ENCODE results near the gene GATA5.
A peak's percentile ranks its signal among the peaks of the same experiment; 100 is the strongest.

GATA5 gene

GRCh38 chr20:62424249-62425107 lies 51.3 kb downstream of the GATA5 start:
- peaks cover 15 to 66% of the 10 kb centered on the region in 2 experiments for H3K27me3 ChIP-seq (ENCODE audit: control insufficient read depth in 1 of 2, insufficient read depth in 1 of 2, low read length in 2 of 2)
- no peak overlapping the region for H2BK15ac ChIP-seq (ENCODE audit: low read depth, poor library complexity, severe bottlenecking)
- no peaks in the 10 kb centered on the region for H3K36me3 ChIP-seq (ENCODE audit: control insufficient read depth in 1 of 2, insufficient read depth in 2 of 2, low read depth in 1 of 2, low read length in 2 of 2)
- H2AFZ ChIP-seq (ENCODE audit: low read depth, low read length) = no peak overlapping the region
- peak overlapping the region; percentile 46 for H4K91ac ChIP-seq (ENCODE audit: low read length)
- no peak overlapping the region for H2BK5ac ChIP-seq (ENCODE audit: low read depth, low read length, poor library complexity, severe bottlenecking)
- H4K8ac ChIP-seq (ENCODE audit: low read length) = no peak overlapping the region
- WGBS = 76% methylated on average over 23 of the region's 23 CpGs
- H3K79me1 ChIP-seq (replicated peaks; ENCODE audit: low read length, poor library complexity, severe bottlenecking) = no peaks in the 10 kb centered on the region
- peaks cover 10% of the 10 kb centered on the region for H3K4me1 ChIP-seq (ENCODE audit: control insufficient read depth, insufficient read depth, low read depth, low read length)
- no peak overlapping the region for H3K18ac ChIP-seq (ENCODE audit: low read depth in 1 of 2, low read length in 2 of 2)
- no peak overlapping the region for H3K27ac ChIP-seq (ENCODE audit: low read length, poor library complexity, severe bottlenecking)
- no peak overlapping the region for H2BK120ac ChIP-seq (ENCODE audit: low read depth, low read length)
- no peak overlapping the region for H3K4ac ChIP-seq (ENCODE audit: low read depth in 1 of 2, low read length in 2 of 2)
- H3K4me2 ChIP-seq (ENCODE audit: low read length, poor library complexity, severe bottlenecking) = no peak overlapping the region
- H2BK12ac ChIP-seq (ENCODE audit: low read length in 2 of 2) = no peak overlapping the region
- H3K9me3 ChIP-seq (ENCODE audit: control insufficient read depth, low read length) = no peaks in the 10 kb centered on the region
- H3K14ac ChIP-seq (ENCODE audit: low read length in 2 of 2) = no peak overlapping the region
- no peak overlapping the region for H3K4me3 ChIP-seq (ENCODE audit: insufficient read depth in 1 of 2, low read depth in 1 of 2, low read length in 2 of 2)
- H3K23ac ChIP-seq (ENCODE audit: low read length in 2 of 2) = no peak overlapping the region
- H3K9ac ChIP-seq (ENCODE audit: low read length) = no peak overlapping the region
- no peak for DNase-seq
- H2AK5ac ChIP-seq (ENCODE audit: low read length, severe bottlenecking) = no peak overlapping the region

GRCh38 chr20:62423326-62423706 lies 52.5 kb downstream of the GATA5 start:
- Histone ChIP-seq H3K23ac (ENCODE audit: low read length in 2 of 2) (no peak overlapping the region), H3K18ac (ENCODE audit: low read depth in 1 of 2, low read length in 2 of 2) (no peak overlapping the region), H3K27me3 (ENCODE audit: control insufficient read depth in 1 of 2, insufficient read depth in 1 of 2, low read length in 2 of 2) (peaks cover 4 to 65% of the 10 kb centered on the region in 2 experiments), H3K36me3 (ENCODE audit: control insufficient read depth in 1 of 2, insufficient read depth in 2 of 2, low read depth in 1 of 2, low read length in 2 of 2) (no peaks in the 10 kb centered on the region), H2BK5ac (ENCODE audit: low read depth, low read length, poor library complexity, severe bottlenecking) (no peak overlapping the region), H2BK12ac (ENCODE audit: low read length in 2 of 2) (no peak overlapping the region), H3K9me3 (ENCODE audit: control insufficient read depth, low read length) (no peaks in the 10 kb centered on the region), H4K8ac (ENCODE audit: low read length) (no peak overlapping the region), H2BK15ac (ENCODE audit: low read depth, poor library complexity, severe bottlenecking) (no peak overlapping the region), H2BK120ac (ENCODE audit: low read depth, low read length) (no peak overlapping the region), H3K4ac (ENCODE audit: low read depth in 1 of 2, low read length in 2 of 2) (no peak overlapping the region), H4K91ac (ENCODE audit: low read length) (no peak overlapping the region), H3K27ac (ENCODE audit: low read length, poor library complexity, severe bottlenecking) (no peak overlapping the region), H3K79me1 (replicated peaks; ENCODE audit: low read length, poor library complexity, severe bottlenecking) (no peaks in the 10 kb centered on the region), H3K4me3 (ENCODE audit: insufficient read depth in 1 of 2, low read depth in 1 of 2, low read length in 2 of 2) (no peak overlapping the region), H3K4me1 (ENCODE audit: control insufficient read depth, insufficient read depth, low read depth, low read length) (peaks cover 5% of the 10 kb centered on the region), H3K4me2 (ENCODE audit: low read length, poor library complexity, severe bottlenecking) (no peak overlapping the region), H2AK5ac (ENCODE audit: low read length, severe bottlenecking) (no peak overlapping the region), H3K14ac (ENCODE audit: low read length in 2 of 2) (no peak overlapping the region), H3K9ac (ENCODE audit: low read length) (no peak overlapping the region), H2AFZ (ENCODE audit: low read depth, low read length) (no peak overlapping the region)
- no peak for DNase-seq
- WGBS = 53% methylated on average over 10 of the region's 10 CpGs

- no peak overlapping the region for H2AFZ ChIP-seq (ENCODE audit: low read depth, low read length)
- H2BK120ac ChIP-seq (ENCODE audit: low read depth, low read length) = no peak overlapping the region
- no peak overlapping the region for H3K27ac ChIP-seq (ENCODE audit: low read length, poor library complexity, severe bottlenecking)
- H3K79me1 ChIP-seq (replicated peaks; ENCODE audit: low read length, poor library complexity, severe bottlenecking) = no peaks in the 10 kb centered on the region
- H2AK5ac ChIP-seq (ENCODE audit: low read length, severe bottlenecking) = no peak overlapping the region
- H3K4me3 ChIP-seq (ENCODE audit: insufficient read depth in 1 of 2, low read depth in 1 of 2, low read length in 2 of 2) = no peak overlapping the region
- no peak overlapping the region for H3K9ac ChIP-seq (ENCODE audit: low read length)
- no peak overlapping the region for H3K4me2 ChIP-seq (ENCODE audit: low read length, poor library complexity, severe bottlenecking)
- no peak overlapping the region for H4K91ac ChIP-seq (ENCODE audit: low read length)
- H3K9me3 ChIP-seq (ENCODE audit: control insufficient read depth, low read length) = no peaks in the 10 kb centered on the region
- H3K4ac ChIP-seq (ENCODE audit: low read depth in 1 of 2, low read length in 2 of 2) = no peak overlapping the region
- H3K18ac ChIP-seq (ENCODE audit: low read depth in 1 of 2, low read length in 2 of 2) = no peak overlapping the region
- no peak overlapping the region for H3K23ac ChIP-seq (ENCODE audit: low read length in 2 of 2)
- no peak overlapping the region for H4K8ac ChIP-seq (ENCODE audit: low read length)
- H3K36me3 ChIP-seq (ENCODE audit: control insufficient read depth in 1 of 2, insufficient read depth in 2 of 2, low read depth in 1 of 2, low read length in 2 of 2) = no peaks in the 10 kb centered on the region
- H3K4me1 ChIP-seq (ENCODE audit: control insufficient read depth, insufficient read depth, low read depth, low read length) = peaks cover 5% of the 10 kb centered on the region
- H3K27me3 ChIP-seq (ENCODE audit: control insufficient read depth in 1 of 2, insufficient read depth in 1 of 2, low read length in 2 of 2) = peaks cover 3 to 69% of the 10 kb centered on the region in 2 experiments
- no peak for DNase-seq
- no peak overlapping the region for H2BK5ac ChIP-seq (ENCODE audit: low read depth, low read length, poor library complexity, severe bottlenecking)
- no peak overlapping the region for H2BK15ac ChIP-seq (ENCODE audit: low read depth, poor library complexity, severe bottlenecking)
- no peak overlapping the region for H3K14ac ChIP-seq (ENCODE audit: low read length in 2 of 2)
- H2BK12ac ChIP-seq (ENCODE audit: low read length in 2 of 2) = no peak overlapping the region
- WGBS = 88% methylated on average over 19 of the region's 20 CpGs
Measured at GRCh38 chr20:62422636-62423325, 53.0 kb downstream of the GATA5 start.

- Histone ChIP-seq H3K27ac (ENCODE audit: low read length, poor library complexity, severe bottlenecking) (no peak overlapping the region), H3K27me3 (ENCODE audit: control insufficient read depth in 1 of 2, insufficient read depth in 1 of 2, low read length in 2 of 2) (peaks cover 7 to 68% of the 10 kb centered on the region in 2 experiments), H3K18ac (ENCODE audit: low read depth in 1 of 2, low read length in 2 of 2) (no peak overlapping the region), H4K8ac (ENCODE audit: low read length) (no peak overlapping the region), H2BK15ac (ENCODE audit: low read depth, poor library complexity, severe bottlenecking) (no peak overlapping the region), H3K4me1 (ENCODE audit: control insufficient read depth, insufficient read depth, low read depth, low read length) (peaks cover 3% of the 10 kb centered on the region), H3K4ac (ENCODE audit: low read depth in 1 of 2, low read length in 2 of 2) (no peak overlapping the region), H3K23ac (ENCODE audit: low read length in 2 of 2) (no peak overlapping the region), H2AK5ac (ENCODE audit: low read length, severe bottlenecking) (no peak overlapping the region), H3K4me3 (ENCODE audit: insufficient read depth in 1 of 2, low read depth in 1 of 2, low read length in 2 of 2) (no peak overlapping the region), H3K79me1 (replicated peaks; ENCODE audit: low read length, poor library complexity, severe bottlenecking) (no peaks in the 10 kb centered on the region), H3K9ac (ENCODE audit: low read length) (no peak overlapping the region), H2BK12ac (ENCODE audit: low read length in 2 of 2) (no peak overlapping the region), H4K91ac (ENCODE audit: low read length) (peak overlapping the region; percentile 45), H2AFZ (ENCODE audit: low read depth, low read length) (no peak overlapping the region), H2BK5ac (ENCODE audit: low read depth, low read length, poor library complexity, severe bottlenecking) (no peak overlapping the region), H3K14ac (ENCODE audit: low read length in 2 of 2) (no peak overlapping the region), H3K4me2 (ENCODE audit: low read length, poor library complexity, severe bottlenecking) (no peak overlapping the region), H3K36me3 (ENCODE audit: control insufficient read depth in 1 of 2, insufficient read depth in 2 of 2, low read depth in 1 of 2, low read length in 2 of 2) (no peaks in the 10 kb centered on the region), H2BK120ac (ENCODE audit: low read depth, low read length) (no peak overlapping the region), H3K9me3 (ENCODE audit: control insufficient read depth, low read length) (no peaks in the 10 kb centered on the region)
- WGBS = 84% methylated on average over 6 of the region's 6 CpGs
- no peak for DNase-seq
Measured at GRCh38 chr20:62421716-62421990, 54.1 kb downstream of the GATA5 start.
